Hepatocyte (in vitro differentiated cells): Measurements from ENCODE around the gene NAV2. TPM values are rescaled to one million over a fixed set of nuclear protein-coding genes. Genes with fewer than 3 reads are reported as not detected.

Experiments used
- DNase-seq: peaks from one replicate; pipeline ENCODE4 v3.0.0-alpha.2; 2016; ENCODE audit warnings: low spot score
- H2AFZ ChIP-seq: fragments of 200-600 bp; sonication (generic); 2 replicates; pipeline ENCODE4 v1.6.0; 2016; ENCODE audit warnings: antibody characterized with exemption, mild to moderate bottlenecking
- H3K27ac ChIP-seq: fragments of 200-600 bp; sonication (generic); 2 replicates; pipeline ENCODE4 v1.5.1; 2016; ENCODE audit warnings: mild to moderate bottlenecking
- H3K27me3 ChIP-seq: fragments of 200-600 bp; sonication (generic); 2 replicates; pipeline ENCODE4 v1.6.1; 2016
- H3K36me3 ChIP-seq: fragments of 200-600 bp; sonication (generic); replicated peaks from 2 replicates; pipeline ENCODE4 v1.5.1; 2016; ENCODE audit warnings: low read depth; ENCODE audit not compliant: insufficient read depth
- H3K4me1 ChIP-seq: fragments of 200-600 bp; sonication (generic); 2 replicates; pipeline ENCODE4 v1.5.1; 2016; ENCODE audit warnings: mild to moderate bottlenecking, moderate library complexity; ENCODE audit not compliant: insufficient read depth
- H3K4me2 ChIP-seq: fragments of 200-600 bp; sonication (generic); 2 replicates; pipeline ENCODE4 v1.6.0; 2016
- H3K4me3 ChIP-seq: fragments of 200-600 bp; sonication (generic); 2 replicates; pipeline ENCODE4 v1.5.1; 2016; ENCODE audit warnings: mild to moderate bottlenecking
- H3K79me2 ChIP-seq: fragments of 200-600 bp; sonication (generic); 2 replicates; pipeline ENCODE4 v1.6.0; 2017; ENCODE audit warnings: mild to moderate bottlenecking
- H3K9me2 ChIP-seq: fragments of 200-600 bp; sonication (generic); replicated peaks from 2 replicates; pipeline ENCODE4 v1.6.0; 2017; ENCODE audit warnings: mild to moderate bottlenecking; ENCODE audit not compliant: insufficient read depth
- H3K9me3 ChIP-seq: fragments of 200-600 bp; sonication (generic); 2 replicates; pipeline ENCODE4 v1.5.1; 2016; ENCODE audit warnings: low read depth, mild to moderate bottlenecking
- H4K20me1 ChIP-seq: fragments of 200-600 bp; sonication (generic); 2 replicates; pipeline ENCODE4 v1.6.0; 2016; ENCODE audit warnings: mild to moderate bottlenecking; ENCODE audit not compliant: insufficient read depth, poor library complexity, severe bottlenecking
- EZH2 ChIP-seq: fragments of 200-600 bp; sonication (generic); IDR thresholded peaks from 2 replicates; pipeline ENCODE4 v1.6.1; 2016; ENCODE audit warnings: antibody characterized with exemption, mild to moderate bottlenecking, borderline replicate concordance
- EZH2phosphoT487 ChIP-seq: fragments of 200-600 bp; sonication (generic); IDR thresholded peaks from one replicate; pipeline ENCODE4 v1.6.1; 2018; ENCODE audit warnings: antibody characterized with exemption, mild to moderate bottlenecking, low read depth, moderate library complexity; ENCODE audit not compliant: unreplicated experiment, severe bottlenecking
- WGBS: methylation state at CpG from one replicate; pipeline ENCODE4 v1.1.6; 2016; ENCODE audit warnings: low lambda C conversion rate; ENCODE audit errors: missing lambda C conversion rate; 5-methylcytosine and 5-hydroxymethylcytosine counted together
- polyA plus RNA-seq: library from polyadenylated mRNA; unstranded; fragments of >200 nt; fragmentation: Nextera tagmentation; extraction: Ambion mirVana; gene quantifications from 2 replicates; pipeline ENCODE4 v1.2.1, GENCODE V29; 2016
- total RNA-seq: library from RNA; depleted of rRNA; stranded (reverse); fragments of >200 nt; gene quantifications from 2 replicates; pipeline ENCODE4 v1.2.3, GENCODE V29; 2014
- TF ChIP-seq, protein P1 (sequence below): fragments of 200-600 bp; sonication (generic); IDR thresholded peaks from 2 replicates; pipeline ENCODE4 v1.5.1; 2016; ENCODE audit warnings: antibody characterized with exemption, mild to moderate bottlenecking; ENCODE audit not compliant: poor library complexity

Gene NAV2
- total and polyA plus RNA-seq, 2 experiments from 2014 or later: 23.7 to 30.8 TPM

DNA sequence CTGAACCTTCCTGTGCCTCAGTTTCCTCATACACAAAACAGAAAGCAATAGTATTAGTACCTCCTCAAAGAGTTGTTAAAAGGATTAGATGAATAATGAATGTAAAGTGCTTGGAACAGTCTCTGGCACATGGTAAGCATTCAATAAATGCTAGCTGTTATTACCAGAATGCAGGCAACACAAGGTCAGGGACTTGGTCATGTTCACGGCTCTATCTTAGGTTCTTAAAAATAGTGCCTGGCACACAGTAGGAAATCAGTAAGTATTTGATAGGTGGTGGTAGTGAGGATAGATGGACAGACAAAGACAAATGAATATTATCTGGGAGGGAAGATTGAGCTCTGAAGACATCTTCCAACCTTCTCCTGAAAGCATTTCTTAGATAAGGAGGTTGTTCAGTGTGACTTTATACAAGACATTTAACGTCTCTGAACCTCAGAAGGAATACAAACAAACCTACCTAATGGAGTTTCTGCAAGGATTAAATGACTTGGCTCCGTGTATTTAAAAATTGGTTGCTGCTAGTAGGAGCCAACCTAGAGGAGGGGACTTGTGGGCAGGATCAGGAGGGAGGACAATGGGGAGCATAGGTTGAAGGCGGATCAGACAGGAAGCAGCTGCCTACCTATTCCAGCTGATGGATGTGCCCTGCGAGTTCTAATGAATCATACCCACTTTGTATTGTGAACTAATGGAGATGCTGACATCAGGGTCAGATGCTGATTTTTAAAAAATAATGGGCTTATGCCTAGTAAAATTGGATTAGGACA, 353.6 kb downstream of the NAV2 start:
- no peak overlapping the region for H3K4me3 ChIP-seq
- H3K4me2 ChIP-seq: no peak overlapping the region
- no peak for TF ChIP-seq EZH2
- TF ChIP-seq EZH2phosphoT487: no peak
- TF ChIP-seq, protein P1, sequence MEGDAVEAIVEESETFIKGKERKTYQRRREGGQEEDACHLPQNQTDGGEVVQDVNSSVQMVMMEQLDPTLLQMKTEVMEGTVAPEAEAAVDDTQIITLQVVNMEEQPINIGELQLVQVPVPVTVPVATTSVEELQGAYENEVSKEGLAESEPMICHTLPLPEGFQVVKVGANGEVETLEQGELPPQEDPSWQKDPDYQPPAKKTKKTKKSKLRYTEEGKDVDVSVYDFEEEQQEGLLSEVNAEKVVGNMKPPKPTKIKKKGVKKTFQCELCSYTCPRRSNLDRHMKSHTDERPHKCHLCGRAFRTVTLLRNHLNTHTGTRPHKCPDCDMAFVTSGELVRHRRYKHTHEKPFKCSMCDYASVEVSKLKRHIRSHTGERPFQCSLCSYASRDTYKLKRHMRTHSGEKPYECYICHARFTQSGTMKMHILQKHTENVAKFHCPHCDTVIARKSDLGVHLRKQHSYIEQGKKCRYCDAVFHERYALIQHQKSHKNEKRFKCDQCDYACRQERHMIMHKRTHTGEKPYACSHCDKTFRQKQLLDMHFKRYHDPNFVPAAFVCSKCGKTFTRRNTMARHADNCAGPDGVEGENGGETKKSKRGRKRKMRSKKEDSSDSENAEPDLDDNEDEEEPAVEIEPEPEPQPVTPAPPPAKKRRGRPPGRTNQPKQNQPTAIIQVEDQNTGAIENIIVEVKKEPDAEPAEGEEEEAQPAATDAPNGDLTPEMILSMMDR: no peak
- no peak overlapping the region for H2AFZ ChIP-seq
- H3K27me3 ChIP-seq: no peaks in the 10 kb centered on the region
- no peaks in the 10 kb centered on the region for H3K9me3 ChIP-seq
- H3K4me1 ChIP-seq: peaks cover 13% of the 10 kb centered on the region
- H4K20me1 ChIP-seq: no peaks in the 10 kb centered on the region
- H3K79me2 ChIP-seq: no peaks in the 10 kb centered on the region
- H3K36me3 ChIP-seq: peaks cover 3% of the 10 kb centered on the region
- H3K27ac ChIP-seq: no peak overlapping the region
- H3K9me2 ChIP-seq: no peaks in the 10 kb centered on the region
- WGBS: 82% methylated on average over 5 of the region's 5 CpGs
- no peak for DNase-seq

DNA sequence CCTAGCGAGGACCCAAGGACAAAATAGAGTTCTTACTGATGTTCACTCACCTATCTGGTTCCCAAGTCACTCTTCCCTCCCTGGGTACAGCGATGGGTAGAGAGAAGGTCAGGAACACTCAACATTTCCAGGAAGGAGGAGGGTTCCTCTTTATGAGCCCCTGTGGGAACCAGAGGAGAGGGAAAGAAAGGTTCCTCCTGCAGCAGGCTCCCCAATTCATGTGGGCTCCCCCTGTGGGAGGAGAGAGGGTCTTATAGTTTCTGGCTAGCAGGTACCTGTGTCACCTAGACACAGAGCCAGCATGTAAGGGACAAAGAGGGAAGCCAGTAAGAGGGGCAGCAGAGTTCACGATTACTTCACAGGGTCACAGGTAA, 354.1 kb downstream of the NAV2 start:
- Histone ChIP-seq H3K27ac (no peak overlapping the region), H2AFZ (no peak overlapping the region), H3K36me3 (peaks cover 3% of the 10 kb centered on the region), H4K20me1 (no peaks in the 10 kb centered on the region), H3K9me2 (no peaks in the 10 kb centered on the region), H3K4me1 (peaks cover 13% of the 10 kb centered on the region), H3K4me3 (no peak overlapping the region), H3K27me3 (no peaks in the 10 kb centered on the region), H3K4me2 (no peak overlapping the region), H3K79me2 (no peaks in the 10 kb centered on the region), H3K9me3 (no peaks in the 10 kb centered on the region)
- TF ChIP-seq, protein P1: no peak
- no peak for TF ChIP-seq EZH2phosphoT487
- TF ChIP-seq EZH2: no peak
- 98% methylated on average over 3 of the region's 3 CpGs for WGBS
- no peak for DNase-seq

DNA sequence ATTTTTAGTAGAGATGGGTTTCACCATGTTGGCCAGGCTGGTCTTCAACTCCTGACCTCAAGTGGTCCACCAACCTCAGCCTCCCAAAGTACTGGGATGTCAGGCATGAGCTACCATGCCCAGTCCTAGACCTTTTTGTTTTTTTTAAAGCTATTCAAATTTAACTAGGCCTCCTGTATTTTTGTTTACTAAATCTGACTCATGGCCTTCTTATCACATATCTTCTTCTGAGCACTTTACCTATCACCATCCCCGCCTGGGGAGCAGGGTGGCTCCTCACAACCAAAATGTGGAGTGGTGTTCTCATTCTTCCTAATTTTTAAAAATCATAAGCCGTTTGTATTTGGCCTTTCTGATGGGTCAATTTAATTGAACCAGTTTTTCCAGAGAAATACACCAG, 355.0 kb downstream of the NAV2 start:
- 89% methylated on average over 2 of the region's 2 CpGs for WGBS
- H3K36me3 ChIP-seq: peaks cover 3% of the 10 kb centered on the region
- no peaks in the 10 kb centered on the region for H3K9me2 ChIP-seq
- H3K4me1 ChIP-seq: peaks cover 13% of the 10 kb centered on the region
- peaks cover 5% of the 10 kb centered on the region for H3K79me2 ChIP-seq
- no peak overlapping the region for H2AFZ ChIP-seq
- no peak for DNase-seq
- no peaks in the 10 kb centered on the region for H4K20me1 ChIP-seq
- H3K27me3 ChIP-seq: no peaks in the 10 kb centered on the region
- TF ChIP-seq, protein P1: no peak
- TF ChIP-seq EZH2 (no peak), EZH2phosphoT487 (no peak)
- H3K4me3 ChIP-seq: no peak overlapping the region
- H3K4me2 ChIP-seq: no peak overlapping the region
- H3K9me3 ChIP-seq: no peaks in the 10 kb centered on the region
- H3K27ac ChIP-seq: no peak overlapping the region
